NCI-H345 treated with DMSO at 0.1 percent for 48 hours (cell line): ENCODE data around the gene RNU1-4.
"Not testable (repeated sequence)": the region's sequence is repeated elsewhere in the genome, so short reads cannot be mapped to it uniquely, and the experiment has no call there.

Experiments used
- DNase-seq: peaks from one replicate; lab custom pipeline; 2025; ENCODE audit not compliant: unreplicated experiment; lab: John Stamatoyannopoulos, UW

The RNU1-4 gene

GRCh38 chr1:16708704-16709103 lies 31.6 kb upstream of the RNU1-4 start:
- DNase-seq = not testable (repeated sequence)

- DNase-seq = peak; percentile 19
These were observed 30.6 kb upstream of the RNU1-4 start for GRCh38 chr1:16709659-16710087.

- peak; percentile 35 for DNase-seq
These were observed 29.7 kb upstream of the RNU1-4 start for GRCh38 chr1:16710618-16711017.

GRCh38 chr1:16712131-16712530 lies 28.2 kb upstream of the RNU1-4 start:
- not testable (repeated sequence) for DNase-seq

- DNase-seq = peak; percentile 61
These were observed 27.7 kb upstream of the RNU1-4 start for GRCh38 chr1:16712582-16712981.

GRCh38 chr1:16712984-16713383 lies 27.3 kb upstream of the RNU1-4 start:
- DNase-seq = not testable (repeated sequence)

- not testable (repeated sequence) for DNase-seq
These were observed 26.8 kb upstream of the RNU1-4 start for GRCh38 chr1:16713480-16713879.

- DNase-seq = no peak
These were observed 23.5 kb upstream of the RNU1-4 start for GRCh38 chr1:16716691-16717335.

GRCh38 chr1:16717336-16718098 lies 22.8 kb upstream of the RNU1-4 start:
- DNase-seq = no peak

GRCh38 chr1:16718099-16718907 lies 22.0 kb upstream of the RNU1-4 start:
- not testable (repeated sequence) for DNase-seq

GRCh38 chr1:16718908-16719533 lies 21.3 kb upstream of the RNU1-4 start:
- DNase-seq = no peak

GRCh38 chr1:16719571-16720350 lies 20.6 kb upstream of the RNU1-4 start:
- no peak for DNase-seq

- DNase-seq = no peak
These were observed 19.7 kb upstream of the RNU1-4 start for GRCh38 chr1:16720351-16721223.

GRCh38 chr1:16721871-16722641 lies 18.3 kb upstream of the RNU1-4 start:
- DNase-seq = no peak

- no peak for DNase-seq
These were observed 15.4 kb upstream of the RNU1-4 start for GRCh38 chr1:16724718-16725438.

- DNase-seq = not testable (repeated sequence)
These were observed 14.7 kb upstream of the RNU1-4 start for GRCh38 chr1:16725439-16726245.
